Activated CD8-positive, alpha-beta memory T cell treated with anti-CD3 and anti-CD28 coated beads for 4 hours (primary cell): Measurements from ENCODE around the gene RGS16.
"Not testable (repeated sequence)": the region's sequence is repeated elsewhere in the genome, so short reads cannot be mapped to it uniquely, and the experiment has no call there.

Experiments used
- DNase-seq, 2 donors: peaks; one replicate each; pipeline ENCODE4 v3.0.0-alpha.2; 2020; ENCODE audit warnings: low read depth in 2 of 2

RGS16 gene, protein sequence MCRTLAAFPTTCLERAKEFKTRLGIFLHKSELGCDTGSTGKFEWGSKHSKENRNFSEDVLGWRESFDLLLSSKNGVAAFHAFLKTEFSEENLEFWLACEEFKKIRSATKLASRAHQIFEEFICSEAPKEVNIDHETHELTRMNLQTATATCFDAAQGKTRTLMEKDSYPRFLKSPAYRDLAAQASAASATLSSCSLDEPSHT

GRCh38 chr1:182604175-182605164 is at the start of gene RGS16:
RGS16 (minus strand) TSS chr1:182604389; CDS start chr1:182604259, 130 bp downstream.
- DNase-seq = peak; percentile 82 to 86

DNA sequence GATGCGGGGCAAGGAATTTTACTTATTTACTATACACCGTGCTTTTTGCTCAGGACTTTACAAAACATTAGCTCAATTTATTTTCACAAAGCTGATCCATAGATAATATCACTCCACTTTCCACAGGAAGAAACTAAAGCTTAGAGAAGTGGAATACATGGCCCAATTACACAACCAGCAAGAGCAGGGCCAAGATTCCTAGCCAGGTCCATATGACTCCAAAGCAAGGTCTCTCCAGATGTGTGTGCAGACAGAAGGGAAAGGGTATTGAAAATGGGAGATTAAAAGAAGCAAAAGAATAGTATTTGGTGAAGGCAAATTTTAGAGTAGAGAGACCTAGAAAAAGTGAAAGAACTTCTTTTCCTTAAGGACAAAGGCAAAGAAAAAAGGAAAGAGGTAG is 49.8 kb upstream of the RGS16 start:
- DNase-seq = no peak

DNA sequence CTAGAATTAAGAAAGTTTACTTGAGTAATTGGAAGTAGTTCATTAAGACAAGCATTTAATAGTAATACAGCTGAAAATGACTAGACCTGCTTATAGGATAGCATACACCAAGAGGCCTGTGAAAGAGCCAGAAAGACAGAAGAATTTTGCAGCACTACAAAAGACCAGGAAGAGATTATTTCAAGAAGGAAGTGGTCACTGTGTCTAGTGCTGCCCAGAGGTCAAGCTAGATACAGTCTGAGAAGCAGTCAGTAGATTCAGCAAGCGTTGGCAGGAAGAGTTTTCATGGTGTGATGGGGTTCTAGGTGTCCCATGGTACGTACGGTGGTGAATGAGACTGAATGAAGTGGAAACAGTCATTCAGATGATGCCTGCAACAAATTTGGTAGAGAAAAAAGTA is 48.7 kb upstream of the RGS16 start:
- DNase-seq = no peak

GRCh38 chr1:182651339-182651724 is 47.1 kb upstream of the RGS16 start:
- no peak for DNase-seq

DNA sequence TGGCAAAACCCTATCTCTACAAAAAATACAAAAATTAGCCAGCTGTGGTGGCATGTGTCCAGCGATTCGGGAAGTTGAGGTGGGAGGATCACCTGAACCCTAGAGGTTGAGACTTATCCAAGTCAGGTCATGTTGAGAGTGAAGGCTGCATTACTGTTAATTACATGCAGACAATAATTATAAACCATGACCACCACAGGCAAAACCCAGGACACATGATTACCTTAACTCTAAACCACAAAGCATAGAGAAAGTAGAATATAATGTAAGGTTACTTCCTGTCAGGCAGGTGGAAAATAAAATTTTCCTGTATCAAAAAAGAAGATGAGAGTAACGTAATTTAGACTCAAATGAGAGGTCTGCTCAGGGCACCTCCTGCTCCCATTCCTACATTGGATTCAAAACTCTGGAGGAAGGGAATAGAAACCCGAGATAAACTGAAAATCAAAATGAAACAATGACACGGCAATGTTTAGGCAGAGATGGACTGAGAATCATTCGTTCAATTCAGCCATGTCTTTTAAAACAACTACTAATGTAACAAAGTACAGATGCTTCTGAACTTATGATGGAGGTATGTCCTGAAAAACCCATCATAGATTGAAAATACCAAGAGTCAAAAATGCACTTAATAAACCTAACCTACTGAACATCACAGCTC is 46.6 kb upstream of the RGS16 start:
- DNase-seq = no peak

DNA sequence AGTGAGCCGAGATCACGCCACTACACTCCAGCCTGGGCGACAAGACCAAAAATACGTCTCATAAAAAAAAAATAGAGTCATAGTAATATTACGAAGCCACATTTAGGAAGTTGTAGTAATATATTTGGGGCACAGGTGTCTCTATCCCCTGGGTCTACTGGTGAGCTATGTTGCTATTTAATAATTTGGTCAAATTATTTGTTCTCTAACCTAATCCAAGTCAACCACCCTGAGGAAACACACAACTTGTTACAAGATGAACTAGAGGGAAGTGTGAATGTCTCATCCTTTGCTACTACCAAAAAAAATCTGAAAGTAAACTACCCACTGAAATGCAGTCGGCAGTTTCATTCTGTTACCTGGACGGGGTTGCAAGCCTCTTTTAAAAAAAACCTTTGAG is 44.9 kb upstream of the RGS16 start:
- no peak for DNase-seq

- no peak for DNase-seq
Measured at GRCh38 chr1:182646739-182647138, 42.5 kb upstream of the RGS16 start.

DNA sequence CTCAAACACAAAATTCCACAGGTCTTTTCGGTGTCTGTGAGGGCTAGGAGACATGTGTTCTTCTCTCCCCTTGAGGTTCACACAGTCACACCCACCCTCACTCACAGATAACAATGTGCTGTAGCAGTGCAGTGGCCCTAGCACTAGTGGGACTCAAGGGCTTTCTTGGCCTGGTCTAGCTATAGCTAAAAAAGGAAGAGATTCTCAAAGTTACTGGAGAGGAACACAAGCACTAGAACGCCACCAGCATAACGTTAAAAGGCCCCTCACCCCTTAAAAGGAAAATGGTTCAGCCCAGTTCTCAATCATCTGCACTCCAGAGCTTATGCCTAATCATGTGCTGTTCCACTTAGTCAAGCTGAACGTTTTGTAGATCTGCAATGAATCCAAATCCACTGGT is 40.7 kb upstream of the RGS16 start:
- DNase-seq = no peak

DNA sequence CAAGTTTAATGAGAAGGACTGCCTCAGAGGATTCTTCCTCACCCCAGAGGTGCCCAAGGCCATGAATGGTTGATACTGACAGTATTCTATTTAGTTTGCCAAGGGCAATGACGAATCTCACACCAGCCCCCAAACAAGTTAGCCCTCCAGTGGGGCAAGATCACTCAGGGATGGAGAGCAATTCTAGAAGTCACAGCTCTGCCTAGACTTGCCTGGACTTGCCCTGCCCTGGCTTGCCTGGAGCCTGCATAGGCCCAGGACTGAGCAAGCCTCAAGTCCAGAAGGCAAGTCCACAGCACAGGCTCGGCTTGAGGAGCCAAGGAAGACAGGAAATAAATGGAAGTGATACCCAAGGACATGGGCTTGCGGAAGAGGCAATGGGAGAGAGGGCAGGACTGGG is 39.5 kb upstream of the RGS16 start:
- no peak for DNase-seq

DNA sequence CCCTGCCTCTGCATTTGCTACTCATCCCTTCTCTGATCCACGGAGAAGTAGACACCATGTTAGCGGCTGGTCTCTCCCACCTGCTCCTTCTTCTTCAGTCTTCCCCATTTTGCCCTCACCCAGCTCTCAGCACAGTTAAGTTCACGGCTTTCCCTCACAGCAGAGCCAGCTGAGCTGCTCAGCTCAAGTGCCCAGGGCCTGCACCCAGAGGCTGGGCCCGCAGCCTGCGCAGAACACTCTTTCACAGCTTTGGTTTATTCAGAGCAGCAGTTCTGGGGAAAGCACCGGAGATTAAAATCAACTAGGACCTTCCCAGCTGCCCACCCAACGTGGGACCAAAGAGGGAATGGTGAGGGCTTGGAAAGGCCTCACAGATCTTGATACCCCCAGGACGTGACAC is 38.3 kb upstream of the RGS16 start:
- DNase-seq = no peak

GRCh38 chr1:182641561-182641960 is 37.4 kb upstream of the RGS16 start:
- DNase-seq = no peak

- DNase-seq = no peak
Measured at GRCh38 chr1:182639330-182639729, 35.1 kb upstream of the RGS16 start.

GRCh38 chr1:182637769-182638168 is 33.6 kb upstream of the RGS16 start:
- no peak for DNase-seq

GRCh38 chr1:182635871-182636270 is 31.7 kb upstream of the RGS16 start:
- DNase-seq = no peak

GRCh38 chr1:182634306-182635072 is 30.3 kb upstream of the RGS16 start:
- DNase-seq = no peak

- DNase-seq = no peak
Measured at GRCh38 chr1:182633657-182634281, 29.6 kb upstream of the RGS16 start.

- DNase-seq = no peak
Measured at GRCh38 chr1:182633031-182633430, 28.8 kb upstream of the RGS16 start.

DNA sequence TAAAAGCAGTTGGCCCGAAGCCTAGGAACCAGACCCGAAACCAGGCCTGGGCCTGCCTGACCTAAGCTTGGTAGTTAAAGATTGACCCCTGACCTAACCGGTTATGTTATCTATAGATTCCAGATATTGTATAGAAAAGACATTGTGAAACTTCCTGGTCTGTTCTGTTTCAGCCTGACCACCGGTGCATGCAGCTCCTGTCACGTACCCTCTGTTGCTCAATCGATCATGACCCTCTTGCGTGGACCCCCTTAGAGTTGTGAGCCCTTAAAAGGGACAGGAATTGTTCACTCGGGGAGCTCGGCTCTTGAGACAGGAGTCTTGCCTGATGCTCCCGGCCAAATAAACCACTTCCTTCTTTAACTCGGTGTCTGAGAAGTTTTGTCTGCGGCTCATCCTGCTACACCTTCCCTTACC is 28.3 kb upstream of the RGS16 start:
- DNase-seq = not testable (repeated sequence)

DNA sequence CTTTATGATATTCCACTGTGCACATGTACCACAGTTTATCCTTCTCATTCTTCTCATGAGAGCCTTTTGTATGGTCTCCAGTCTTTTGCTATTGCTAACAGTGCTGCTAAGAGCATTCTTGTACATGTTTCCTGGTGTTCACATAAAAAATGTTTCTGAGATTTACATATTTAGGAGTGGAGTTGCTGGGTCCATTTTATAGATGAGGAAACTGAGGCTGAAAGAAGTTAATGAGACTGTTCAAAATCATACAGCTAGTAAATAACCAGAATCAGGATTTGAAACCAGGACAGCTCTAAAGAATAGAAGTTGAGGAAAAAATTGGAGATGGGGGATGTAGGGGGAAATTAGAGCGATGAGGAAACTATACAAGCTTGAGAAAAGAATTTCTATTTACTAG is 27.8 kb upstream of the RGS16 start:
- no peak for DNase-seq

DNA sequence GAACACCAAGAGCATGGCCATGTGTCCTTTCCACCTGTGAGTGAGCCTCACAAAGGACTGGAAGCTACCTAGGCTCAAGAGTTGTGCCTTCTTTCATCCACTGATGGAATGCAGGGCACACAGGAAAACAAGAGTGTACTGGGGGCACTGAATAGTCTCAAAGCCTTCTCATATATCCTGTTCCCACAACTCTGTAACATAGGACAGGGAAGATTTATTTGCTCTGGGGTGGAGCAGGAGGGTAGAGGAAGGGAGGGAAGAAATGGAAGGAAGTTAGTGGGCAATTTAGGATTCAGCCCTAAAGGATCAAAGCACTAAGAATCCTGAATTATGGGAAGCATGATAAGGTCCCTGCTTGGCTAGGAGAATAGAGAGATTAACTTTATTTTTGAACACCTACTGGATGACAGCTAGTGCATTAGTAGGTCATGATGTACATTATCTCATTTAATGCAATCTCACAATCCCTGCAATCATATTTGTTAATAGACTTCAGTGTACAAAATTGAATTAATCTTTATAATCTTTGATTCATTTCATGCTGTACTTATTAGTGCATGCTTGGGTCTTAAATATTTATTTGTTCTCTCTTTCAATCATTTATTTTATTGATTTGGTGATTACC is 27.0 kb upstream of the RGS16 start:
- no peak for DNase-seq

DNA sequence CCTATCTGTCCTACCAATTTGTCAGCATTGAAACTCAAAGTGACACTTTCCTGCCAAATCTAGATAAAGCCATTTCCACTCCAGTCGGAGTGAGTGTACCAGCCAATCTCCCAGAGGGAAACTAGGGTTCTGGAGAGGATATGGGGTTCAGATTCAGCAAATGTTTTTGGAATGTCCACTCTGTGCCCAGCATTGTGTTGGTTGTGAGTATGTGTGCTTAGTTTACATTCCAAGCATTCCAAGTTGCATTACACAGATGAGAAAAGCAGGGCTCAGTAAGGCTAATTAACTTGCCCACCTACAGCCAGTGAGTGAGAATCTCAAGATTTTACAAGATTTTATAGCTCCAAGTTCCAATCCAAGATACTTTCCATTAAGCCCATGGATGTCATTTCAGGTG is 26.4 kb upstream of the RGS16 start:
- no peak for DNase-seq
